HCT116 (cell line): ENCODE data around the gene CCDC106.

Experiments used
- CEBPB ChIP-seq: IDR thresholded peaks from 2 replicates; pipeline ENCODE4 v1.6.1; 2012; ENCODE audit warnings: low read depth
- EGR1 ChIP-seq: IDR thresholded peaks from 2 replicates; pipeline ENCODE4 v1.6.1; 2012; ENCODE audit warnings: low read depth
- EZH2 ChIP-seq: fragments of 200-600 bp; sonication (generic); IDR thresholded peaks from 2 replicates; pipeline ENCODE4 v1.6.1; 2017; ENCODE audit warnings: antibody characterized with exemption, mixed run types
- JUND ChIP-seq: IDR thresholded peaks from 2 replicates; pipeline ENCODE4 v1.6.1; 2012
- POLR2A ChIP-seq: IDR thresholded peaks from 2 replicates; pipeline ENCODE4 v1.7.0; 2011; ENCODE audit warnings: borderline replicate concordance; ENCODE audit not compliant: insufficient read depth, insufficient read length; ENCODE audit errors: extremely low read depth
- RAD21 ChIP-seq: IDR thresholded peaks from 2 replicates; pipeline ENCODE4 v1.6.1; 2012; ENCODE audit warnings: low read depth, mild to moderate bottlenecking
- SIN3A ChIP-seq: IDR thresholded peaks from 2 replicates; pipeline ENCODE4 v1.6.1; 2012; ENCODE audit warnings: low read depth
- ZFX ChIP-seq: fragments of 450-650 bp; IDR thresholded peaks from 2 replicates; pipeline ENCODE4 v1.6.1; 2017
- TF ChIP-seq, protein P1 (sequence below), 3 experiments: fragments of 200-600 bp in 1 of 3; sonication (generic) in 1 of 3; IDR thresholded peaks in 2 of 3; conservative IDR thresholded peaks in 1 of 3; 2 replicates each; pipeline ENCODE4 v1.5.1; 2012 to 2017; ENCODE audit warnings: low read depth in 2 of 3, low read length in 2 of 3, antibody characterized with exemption in 1 of 3, borderline replicate concordance in 1 of 3, control low read depth in 1 of 3, mild to moderate bottlenecking in 1 of 3, mixed read lengths in 1 of 3, mixed run types in 1 of 3, moderate library complexity in 1 of 3; ENCODE audit not compliant: insufficient read depth in 1 of 3

DNA sequence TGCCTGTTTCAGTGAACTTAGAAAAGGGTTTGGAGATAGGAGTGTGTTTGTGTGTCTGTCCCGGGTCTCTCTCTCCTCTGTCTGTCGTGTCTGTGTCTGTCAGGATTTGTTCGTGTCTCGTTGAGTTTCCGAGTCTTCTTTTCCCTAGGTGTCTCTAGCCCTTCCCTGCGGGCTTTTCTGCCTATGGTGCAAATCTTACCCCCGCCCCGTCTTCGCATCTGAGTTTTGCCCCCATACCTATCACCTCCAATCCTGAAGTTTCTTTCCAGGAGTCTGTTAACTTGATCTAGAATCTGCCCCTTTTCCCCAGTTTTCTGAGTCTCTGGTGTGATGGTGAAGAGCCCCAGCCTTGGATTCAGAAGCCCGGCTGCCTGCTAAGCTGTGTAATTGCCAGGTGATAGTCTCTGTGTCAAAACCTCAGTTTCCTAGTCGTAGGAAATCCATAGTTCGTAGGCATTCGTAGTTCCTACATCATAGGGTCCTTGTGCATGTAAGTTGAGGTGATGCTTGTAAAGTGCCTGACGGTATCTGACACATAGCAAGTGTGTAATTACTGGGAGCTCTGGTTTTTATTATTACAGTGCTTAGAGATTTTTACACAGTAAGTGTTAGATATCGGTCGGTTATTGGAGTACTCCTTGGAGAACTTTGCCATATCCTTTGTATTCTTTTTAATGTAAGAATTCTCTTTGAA, 27.8 kb downstream of the CCDC106 start:
- TF ChIP-seq POLR2A (no peak), EGR1 (no peak), JUND (no peak), SIN3A (no peak), RAD21 (no peak), ZFX (no peak), CEBPB (no peak), EZH2 (no peak)
- TF ChIP-seq, protein P1, sequence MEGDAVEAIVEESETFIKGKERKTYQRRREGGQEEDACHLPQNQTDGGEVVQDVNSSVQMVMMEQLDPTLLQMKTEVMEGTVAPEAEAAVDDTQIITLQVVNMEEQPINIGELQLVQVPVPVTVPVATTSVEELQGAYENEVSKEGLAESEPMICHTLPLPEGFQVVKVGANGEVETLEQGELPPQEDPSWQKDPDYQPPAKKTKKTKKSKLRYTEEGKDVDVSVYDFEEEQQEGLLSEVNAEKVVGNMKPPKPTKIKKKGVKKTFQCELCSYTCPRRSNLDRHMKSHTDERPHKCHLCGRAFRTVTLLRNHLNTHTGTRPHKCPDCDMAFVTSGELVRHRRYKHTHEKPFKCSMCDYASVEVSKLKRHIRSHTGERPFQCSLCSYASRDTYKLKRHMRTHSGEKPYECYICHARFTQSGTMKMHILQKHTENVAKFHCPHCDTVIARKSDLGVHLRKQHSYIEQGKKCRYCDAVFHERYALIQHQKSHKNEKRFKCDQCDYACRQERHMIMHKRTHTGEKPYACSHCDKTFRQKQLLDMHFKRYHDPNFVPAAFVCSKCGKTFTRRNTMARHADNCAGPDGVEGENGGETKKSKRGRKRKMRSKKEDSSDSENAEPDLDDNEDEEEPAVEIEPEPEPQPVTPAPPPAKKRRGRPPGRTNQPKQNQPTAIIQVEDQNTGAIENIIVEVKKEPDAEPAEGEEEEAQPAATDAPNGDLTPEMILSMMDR (IDR thresholded peaks at IDR 0.05 in 2 of 3, conservative IDR thresholded peaks at IDR 0.05 in 1 of 3; ENCODE audit: borderline replicate concordance in 1 of 3, insufficient read depth in 1 of 3, low read depth in 2 of 3, low read length in 2 of 3), result no peak
